ENCODE results near the gene STRC.
"Not testable (repeated sequence)": the region's sequence is repeated elsewhere in the genome, so short reads cannot be mapped to it uniquely, and the experiment has no call there.

GRCh38 chr15:43663333-43663732 is 44.7 kb upstream of the STRC start:
- TF ChIP-seq, protein P1, sequence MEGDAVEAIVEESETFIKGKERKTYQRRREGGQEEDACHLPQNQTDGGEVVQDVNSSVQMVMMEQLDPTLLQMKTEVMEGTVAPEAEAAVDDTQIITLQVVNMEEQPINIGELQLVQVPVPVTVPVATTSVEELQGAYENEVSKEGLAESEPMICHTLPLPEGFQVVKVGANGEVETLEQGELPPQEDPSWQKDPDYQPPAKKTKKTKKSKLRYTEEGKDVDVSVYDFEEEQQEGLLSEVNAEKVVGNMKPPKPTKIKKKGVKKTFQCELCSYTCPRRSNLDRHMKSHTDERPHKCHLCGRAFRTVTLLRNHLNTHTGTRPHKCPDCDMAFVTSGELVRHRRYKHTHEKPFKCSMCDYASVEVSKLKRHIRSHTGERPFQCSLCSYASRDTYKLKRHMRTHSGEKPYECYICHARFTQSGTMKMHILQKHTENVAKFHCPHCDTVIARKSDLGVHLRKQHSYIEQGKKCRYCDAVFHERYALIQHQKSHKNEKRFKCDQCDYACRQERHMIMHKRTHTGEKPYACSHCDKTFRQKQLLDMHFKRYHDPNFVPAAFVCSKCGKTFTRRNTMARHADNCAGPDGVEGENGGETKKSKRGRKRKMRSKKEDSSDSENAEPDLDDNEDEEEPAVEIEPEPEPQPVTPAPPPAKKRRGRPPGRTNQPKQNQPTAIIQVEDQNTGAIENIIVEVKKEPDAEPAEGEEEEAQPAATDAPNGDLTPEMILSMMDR (conservative IDR thresholded peaks at IDR 0.05), result not testable (repeated sequence)
- TF ChIP-seq ZFX (IDR thresholded peaks at IDR 0.05), result not testable (repeated sequence)
